Natural killer cell (primary cell): ENCODE data around the gene MYG1. TPM values are rescaled to one million over a fixed set of nuclear protein-coding genes. Genes with fewer than 3 reads are reported as not detected.

ENCODE experiments used
- ATAC-seq, 3 donors: fragments of 150-1000 bp in 2 of 3; fragments of 200-7000 bp in 1 of 3; cut with Tn5 transposase; 1 replicate in 1 of 3; 2 replicates in 2 of 3; pipeline ENCODE4 v1.10.0; 2021; ENCODE audit warnings: mild to moderate bottlenecking in 2 of 3, moderate library complexity in 2 of 3
- DNase-seq, 2 donors: peaks; one replicate each; pipeline versions ENCODE4 v3.0.0 to v3.0.0-alpha.2; 2013 to 2021; ENCODE audit warnings: mixed read lengths in 1 of 2
- H3K27ac ChIP-seq: one replicate; pipeline ENCODE4 v1.5.1; 2013; ENCODE audit warnings: mild to moderate bottlenecking, low read length
- H3K27me3 ChIP-seq: one replicate; pipeline ENCODE4 v1.6.1; 2013; ENCODE audit warnings: low read length; ENCODE audit not compliant: control insufficient read depth, insufficient read depth
- H3K36me3 ChIP-seq: one replicate; pipeline ENCODE4 v1.6.1; 2013; ENCODE audit warnings: low read length; ENCODE audit not compliant: control insufficient read depth, insufficient read depth
- H3K4me1 ChIP-seq: one replicate; pipeline ENCODE4 v1.6.1; 2013; ENCODE audit warnings: low read length; ENCODE audit not compliant: control insufficient read depth, insufficient read depth
- H3K4me3 ChIP-seq: one replicate; pipeline ENCODE4 v1.5.1; 2013; ENCODE audit warnings: low read length
- H3K9me3 ChIP-seq: one replicate; pipeline ENCODE4 v1.6.1; 2013; ENCODE audit warnings: low read length; ENCODE audit not compliant: control insufficient read depth, insufficient read depth
- H3K27ac Mint-ChIP-seq, 2 donors: one replicate each; pipeline ENCODE4 v1.8.0; 2022; ENCODE audit warnings: mild to moderate bottlenecking in 2 of 2, mixed read lengths in 2 of 2, moderate library complexity in 1 of 2
- H3K27me3 Mint-ChIP-seq, 2 donors: one replicate each; pipeline ENCODE4 v1.8.0; 2022; ENCODE audit warnings: low read depth in 2 of 2, mixed read lengths in 2 of 2
- H3K36me3 Mint-ChIP-seq: one replicate; pipeline ENCODE4 v1.8.0; 2022; ENCODE audit warnings: mixed read lengths
- H3K4me1 Mint-ChIP-seq, 2 donors: one replicate each; pipeline ENCODE4 v1.8.0; 2022; ENCODE audit warnings: mixed read lengths in 2 of 2
- H3K4me3 Mint-ChIP-seq: one replicate; pipeline ENCODE4 v1.8.0; 2022; ENCODE audit warnings: mild to moderate bottlenecking, moderate library complexity, mixed read lengths
- H3K9me3 Mint-ChIP-seq, 2 donors: one replicate each; pipeline ENCODE4 v1.8.0; 2022; ENCODE audit warnings: mixed read lengths in 2 of 2
- WGBS: methylation state at CpG from one replicate; pipeline ENCODE4 v1.1.7; 2013; ENCODE audit warnings: missing lambda C conversion rate; ENCODE audit not compliant: insufficient coverage; 5-methylcytosine and 5-hydroxymethylcytosine counted together
- intact Hi-C: fragments of 100-400 bp; cut with micrococcal nuclease; formaldehyde crosslinking; loops from one replicate; pipeline ENCODE4 v1.14.2; 2022
- total RNA-seq, 4 donors: library from RNA; stranded (reverse); fragments of 120-200 nt in 1 of 4; gene quantifications; one replicate each; pipeline versions ENCODE4 v1.2.3 to v1.2.4, GENCODE V29; 2013 to 2022
- TF ChIP-seq, protein P1 (sequence below): fragments of 200-600 bp; IDR thresholded peaks from one replicate; pipeline ENCODE4 v1.8.0; 2022; ENCODE audit warnings: antibody characterized with exemption

The MYG1 gene
- total RNA-seq, 3 donors from 2014 or later (not counting 1 experiment from before 2014, with no cell fraction given), result 22.8 to 30.6 (median 28.1) TPM

GRCh38 chr12:53353257-53353655 lies 53.8 kb downstream of the MYG1 start:
- Mint-ChIP-seq H3K9me3 (no peaks in the 10 kb centered on the region), H3K36me3 (no peaks in the 10 kb centered on the region), H3K4me3 (no peak overlapping the region), H3K4me1 (peaks cover 7 to 8% of the 10 kb centered on the region in 2 donors), H3K27ac (peak overlapping the region in 1 of 2 donors; percentile 68), H3K27me3 (no peaks in the 10 kb centered on the region)
- ATAC-seq, result no peak
- TF ChIP-seq, protein P1, sequence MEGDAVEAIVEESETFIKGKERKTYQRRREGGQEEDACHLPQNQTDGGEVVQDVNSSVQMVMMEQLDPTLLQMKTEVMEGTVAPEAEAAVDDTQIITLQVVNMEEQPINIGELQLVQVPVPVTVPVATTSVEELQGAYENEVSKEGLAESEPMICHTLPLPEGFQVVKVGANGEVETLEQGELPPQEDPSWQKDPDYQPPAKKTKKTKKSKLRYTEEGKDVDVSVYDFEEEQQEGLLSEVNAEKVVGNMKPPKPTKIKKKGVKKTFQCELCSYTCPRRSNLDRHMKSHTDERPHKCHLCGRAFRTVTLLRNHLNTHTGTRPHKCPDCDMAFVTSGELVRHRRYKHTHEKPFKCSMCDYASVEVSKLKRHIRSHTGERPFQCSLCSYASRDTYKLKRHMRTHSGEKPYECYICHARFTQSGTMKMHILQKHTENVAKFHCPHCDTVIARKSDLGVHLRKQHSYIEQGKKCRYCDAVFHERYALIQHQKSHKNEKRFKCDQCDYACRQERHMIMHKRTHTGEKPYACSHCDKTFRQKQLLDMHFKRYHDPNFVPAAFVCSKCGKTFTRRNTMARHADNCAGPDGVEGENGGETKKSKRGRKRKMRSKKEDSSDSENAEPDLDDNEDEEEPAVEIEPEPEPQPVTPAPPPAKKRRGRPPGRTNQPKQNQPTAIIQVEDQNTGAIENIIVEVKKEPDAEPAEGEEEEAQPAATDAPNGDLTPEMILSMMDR, result no peak
- no peaks in the 10 kb centered on the region for H3K27me3 ChIP-seq
- H3K36me3 ChIP-seq, result no peaks in the 10 kb centered on the region
- H3K4me1 ChIP-seq, result peaks cover 2% of the 10 kb centered on the region
- DNase-seq, result no peak
- 92% methylated on average over 3 of the region's 5 CpGs for WGBS
- no peak overlapping the region for H3K4me3 ChIP-seq
- no peaks in the 10 kb centered on the region for H3K9me3 ChIP-seq
- intact Hi-C loops, result no loop called here
- H3K27ac ChIP-seq, result no peak overlapping the region

DNA sequence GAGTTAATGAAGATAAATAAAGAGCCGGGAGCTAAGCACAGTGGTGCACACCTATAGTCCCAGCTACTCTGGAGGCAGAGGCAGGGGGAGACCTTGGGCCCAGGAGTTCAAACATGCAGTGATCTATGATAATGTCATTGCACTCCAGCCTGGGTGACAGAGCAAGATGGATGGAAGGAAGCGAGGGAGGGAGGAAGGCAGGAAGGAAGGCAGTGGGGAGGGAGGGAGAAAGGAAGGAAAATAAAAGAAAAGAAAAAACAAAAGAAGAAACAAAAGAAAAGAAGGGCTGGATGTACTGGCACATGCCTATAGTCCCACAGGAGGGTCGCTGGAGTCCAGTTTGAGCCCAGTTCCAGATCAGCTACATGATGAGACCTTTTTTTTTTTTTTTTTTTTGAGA lies 55.6 kb downstream of the MYG1 start:
- no peaks in the 10 kb centered on the region for H3K9me3 Mint-ChIP-seq
- 85% methylated on average over 3 of the region's 3 CpGs for WGBS

More for the DNA sequence above, 55.6 kb downstream of the MYG1 start:
- H3K27me3 Mint-ChIP-seq, result no peaks in the 10 kb centered on the region
- H3K36me3 ChIP-seq, result no peaks in the 10 kb centered on the region
- H3K27ac Mint-ChIP-seq, result no peak overlapping the region
- TF ChIP-seq, protein P1, result no peak
- peaks cover 7 to 8% of the 10 kb centered on the region in 2 donors for H3K4me1 Mint-ChIP-seq
- no peaks in the 10 kb centered on the region for H3K27me3 ChIP-seq
- H3K4me3 ChIP-seq, result no peak overlapping the region
- DNase-seq, result no peak
- H3K4me1 ChIP-seq, result peaks cover 2% of the 10 kb centered on the region
- H3K36me3 Mint-ChIP-seq, result no peaks in the 10 kb centered on the region
- no peak overlapping the region for H3K4me3 Mint-ChIP-seq
- no peak for ATAC-seq
- intact Hi-C loops, result no loop called here
- no peaks in the 10 kb centered on the region for H3K9me3 ChIP-seq
- no peak overlapping the region for H3K27ac ChIP-seq

Other genes with a start within 250 kb of the MYG1 start
- gene TNS2, start 249.6 kb upstream of the MYG1 start, total RNA-seq, result 1 to 10 TPM in 2 of 3 donors, under 1 TPM in 1; 0.95 to 1.8 (median 1.0) TPM
- 10 to 100 TPM; 32.6 to 48.0 (median 42.6) TPM for gene SPRYD3, start 220.3 kb upstream of the MYG1 start, total RNA-seq
- gene IGFBP6, start 202.0 kb upstream of the MYG1 start, total RNA-seq, result under 1 TPM in 1 of 3 donors, not detected in 2; 0.61 TPM
- gene SOAT2, start 196.2 kb upstream of the MYG1 start, total RNA-seq, result not detected
- 10 to 100 TPM; 37.1 to 65.9 (median 45.3) TPM for gene ZNF740, start 119.0 kb upstream of the MYG1 start, total RNA-seq
- 10 to 100 TPM; 50.8 to 54.4 (median 53.0) TPM for gene CSAD, start 118.8 kb upstream of the MYG1 start, total RNA-seq
- gene ITGB7, start 92.4 kb upstream of the MYG1 start, total RNA-seq, result 100 to 1,000 TPM; 329 to 441 (median 439) TPM
- 10 to 100 TPM; 24.0 to 30.6 (median 27.5) TPM for gene RARG, start 67.5 kb upstream of the MYG1 start, total RNA-seq
- 1 to 10 TPM; 1.9 to 5.8 (median 3.1) TPM for gene ESPL1, start 31.4 kb upstream of the MYG1 start, total RNA-seq
- 100 to 1,000 TPM; 365 to 450 (median 439) TPM for gene PFDN5, start 4.2 kb upstream of the MYG1 start, total RNA-seq
- gene AAAS, start 21.9 kb downstream of the MYG1 start, total RNA-seq, result 10 to 100 TPM; 34.3 to 50.4 (median 45.0) TPM
- under 1 TPM in 1 of 3 donors, not detected in 2; 0.07 TPM for gene SP7, start 36.7 kb downstream of the MYG1 start, total RNA-seq
- gene SP1, start 80.5 kb downstream of the MYG1 start, total RNA-seq, result 10 to 100 TPM; 84.6 to 96.3 (median 88.5) TPM
- gene AMHR2, start 124.2 kb downstream of the MYG1 start, total RNA-seq, result not detected
- gene PRR13, start 142.0 kb downstream of the MYG1 start, total RNA-seq, result 100 to 1,000 TPM; 214 to 233 (median 231) TPM
- gene PCBP2, start 152.4 kb downstream of the MYG1 start, total RNA-seq, result 1,000 to 10,000 TPM in 1 of 3 donors, 100 to 1,000 TPM in 2; 910 to 1,083 (median 943) TPM
- gene MAP3K12, start 199.8 kb downstream of the MYG1 start, total RNA-seq, result 10 to 100 TPM; 15.3 to 21.8 (median 21.8) TPM
- gene TARBP2, start 201.6 kb downstream of the MYG1 start, total RNA-seq, result 10 to 100 TPM; 23.8 to 35.1 (median 33.7) TPM
- not detected for gene NPFF, start 207.8 kb downstream of the MYG1 start, total RNA-seq